ENCODE measurements around the gene SLC27A1. TPM values are rescaled to one million over a fixed set of nuclear protein-coding genes. Genes with fewer than 3 reads are reported as not detected.

SLC27A1 gene
- total RNA-seq, 1 experiment from 2014 or later: 3.7 TPM

DNA sequence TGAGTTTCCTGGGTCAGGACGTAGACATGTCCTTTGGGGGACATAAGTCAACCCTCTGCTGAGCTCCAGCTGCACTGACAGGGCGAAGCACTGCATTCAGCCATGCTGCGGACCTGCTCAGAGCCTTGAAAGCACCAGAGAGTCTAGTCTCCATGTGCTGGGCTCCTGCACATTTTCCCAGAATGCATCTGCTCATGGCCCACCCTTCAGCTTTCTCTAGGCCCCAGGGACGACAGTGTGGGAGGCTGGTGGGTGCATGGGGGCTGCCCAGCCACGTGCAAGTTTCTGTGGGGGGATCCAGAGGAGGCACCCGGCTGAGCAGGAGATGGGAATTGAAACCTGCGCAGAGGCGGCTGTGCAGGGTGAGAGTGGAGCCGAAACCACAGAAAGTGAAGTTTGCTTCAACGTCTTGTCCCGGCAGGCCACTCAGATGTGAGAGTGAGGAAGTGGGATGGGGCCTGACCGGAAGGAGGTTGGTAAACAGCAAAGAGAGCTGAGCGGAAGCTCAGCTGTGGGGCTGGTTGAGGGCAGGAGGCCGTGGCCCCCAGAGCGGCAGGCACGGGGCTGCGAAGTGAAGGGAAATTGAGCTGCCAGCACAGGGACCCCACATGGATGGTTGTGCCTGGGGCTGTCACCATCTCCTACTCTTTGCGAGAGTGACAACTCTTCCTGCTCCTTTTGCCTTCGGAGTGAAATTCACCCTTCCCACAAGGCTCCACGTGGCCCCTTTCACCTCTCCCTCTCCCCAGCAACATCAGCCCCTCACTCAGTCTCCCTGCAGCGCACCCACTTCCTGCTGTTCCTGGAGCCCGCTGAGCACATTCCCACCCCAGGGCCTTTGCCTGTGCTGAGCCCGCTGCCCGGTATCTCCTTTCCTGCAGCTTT lies 52.9 kb downstream of the SLC27A1 start:
- no peak for DNase-seq

DNA sequence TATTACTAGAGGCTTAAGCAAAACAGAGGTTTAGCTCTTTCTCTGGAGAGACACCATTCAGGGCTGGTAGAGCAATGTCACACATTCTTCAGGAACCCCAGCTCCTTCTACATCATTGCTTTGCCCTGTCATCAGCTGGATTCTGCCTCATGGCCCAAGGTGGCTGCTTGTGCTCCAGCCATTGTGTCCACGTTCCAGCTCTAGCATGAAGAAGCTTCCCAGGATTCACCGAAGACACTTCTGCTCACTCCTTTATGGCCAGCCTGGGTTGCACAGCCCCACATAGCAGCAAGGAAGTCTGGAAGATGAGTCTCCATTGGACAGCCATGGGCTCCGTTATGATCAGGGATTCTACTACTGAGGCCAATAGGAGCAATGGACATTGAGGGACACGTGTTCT lies 54.3 kb downstream of the SLC27A1 start:
- H3K4me1 Mint-ChIP-seq (ENCODE audit: low read depth, unreplicated experiment): no peaks in the 10 kb centered on the region
- Histone ChIP-seq H3K4me3 (ENCODE audit: low read depth, low read length) (no peak overlapping the region), H3K27me3 (replicated peaks; ENCODE audit: control insufficient read depth, insufficient read depth, low read length) (no peaks in the 10 kb centered on the region), H3K4me1 (no peaks in the 10 kb centered on the region), H3K36me3 (ENCODE audit: control insufficient read depth, insufficient read depth, low read length) (no peaks in the 10 kb centered on the region), H3K9me3 (no peaks in the 10 kb centered on the region)
- H3K4me3 Mint-ChIP-seq (ENCODE audit: unreplicated experiment): no peak overlapping the region
- CTCF ChIA-PET: no interaction called here
- H3K9me3 Mint-ChIP-seq (ENCODE audit: unreplicated experiment): no peaks in the 10 kb centered on the region
- no peak for DNase-seq
- H3K27ac Mint-ChIP-seq (ENCODE audit: unreplicated experiment): no peak overlapping the region
- intact Hi-C loops (cut with micrococcal nuclease; ENCODE audit: unreplicated experiment): no loop called here
- TF ChIP-seq, protein P1, sequence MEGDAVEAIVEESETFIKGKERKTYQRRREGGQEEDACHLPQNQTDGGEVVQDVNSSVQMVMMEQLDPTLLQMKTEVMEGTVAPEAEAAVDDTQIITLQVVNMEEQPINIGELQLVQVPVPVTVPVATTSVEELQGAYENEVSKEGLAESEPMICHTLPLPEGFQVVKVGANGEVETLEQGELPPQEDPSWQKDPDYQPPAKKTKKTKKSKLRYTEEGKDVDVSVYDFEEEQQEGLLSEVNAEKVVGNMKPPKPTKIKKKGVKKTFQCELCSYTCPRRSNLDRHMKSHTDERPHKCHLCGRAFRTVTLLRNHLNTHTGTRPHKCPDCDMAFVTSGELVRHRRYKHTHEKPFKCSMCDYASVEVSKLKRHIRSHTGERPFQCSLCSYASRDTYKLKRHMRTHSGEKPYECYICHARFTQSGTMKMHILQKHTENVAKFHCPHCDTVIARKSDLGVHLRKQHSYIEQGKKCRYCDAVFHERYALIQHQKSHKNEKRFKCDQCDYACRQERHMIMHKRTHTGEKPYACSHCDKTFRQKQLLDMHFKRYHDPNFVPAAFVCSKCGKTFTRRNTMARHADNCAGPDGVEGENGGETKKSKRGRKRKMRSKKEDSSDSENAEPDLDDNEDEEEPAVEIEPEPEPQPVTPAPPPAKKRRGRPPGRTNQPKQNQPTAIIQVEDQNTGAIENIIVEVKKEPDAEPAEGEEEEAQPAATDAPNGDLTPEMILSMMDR (IDR thresholded peaks at IDR 0.05; ENCODE audit: insufficient read depth in 1 of 2, low read depth in 1 of 2, low read length in 1 of 2, severe bottlenecking in 1 of 2, unreplicated experiment in 1 of 2): no peak
- POLR2A ChIA-PET: no interaction called here
- H3K36me3 Mint-ChIP-seq (ENCODE audit: insufficient read depth, unreplicated experiment): peaks cover 14% of the 10 kb centered on the region
- H3K27me3 Mint-ChIP-seq (ENCODE audit: insufficient read depth, unreplicated experiment): no peaks in the 10 kb centered on the region
- BruUV-seq (replicated peaks): no TSS peak

More for the DNA sequence above, 52.9 kb downstream of the SLC27A1 start:
- Mint-ChIP-seq H3K4me3 (ENCODE audit: unreplicated experiment) (no peak overlapping the region), H3K36me3 (ENCODE audit: insufficient read depth, unreplicated experiment) (peaks cover 14% of the 10 kb centered on the region), H3K27ac (ENCODE audit: unreplicated experiment) (no peak overlapping the region), H3K9me3 (ENCODE audit: unreplicated experiment) (no peaks in the 10 kb centered on the region), H3K4me1 (ENCODE audit: low read depth, unreplicated experiment) (no peaks in the 10 kb centered on the region), H3K27me3 (ENCODE audit: insufficient read depth, unreplicated experiment) (no peaks in the 10 kb centered on the region)
- Histone ChIP-seq H3K9me3 (no peaks in the 10 kb centered on the region), H3K4me3 (ENCODE audit: low read depth, low read length) (no peak overlapping the region), H3K27me3 (replicated peaks; ENCODE audit: control insufficient read depth, insufficient read depth, low read length) (no peaks in the 10 kb centered on the region), H3K36me3 (ENCODE audit: control insufficient read depth, insufficient read depth, low read length) (no peaks in the 10 kb centered on the region), H3K4me1 (no peaks in the 10 kb centered on the region)
- ChIA-PET CTCF (no interaction called here), POLR2A (no interaction called here)
- BruUV-seq (replicated peaks): no TSS peak
- intact Hi-C loops (cut with micrococcal nuclease; ENCODE audit: unreplicated experiment): no loop called here
- TF ChIP-seq, protein P1 (IDR thresholded peaks at IDR 0.05; ENCODE audit: insufficient read depth in 1 of 2, low read depth in 1 of 2, low read length in 1 of 2, severe bottlenecking in 1 of 2, unreplicated experiment in 1 of 2): no peak

DNA sequence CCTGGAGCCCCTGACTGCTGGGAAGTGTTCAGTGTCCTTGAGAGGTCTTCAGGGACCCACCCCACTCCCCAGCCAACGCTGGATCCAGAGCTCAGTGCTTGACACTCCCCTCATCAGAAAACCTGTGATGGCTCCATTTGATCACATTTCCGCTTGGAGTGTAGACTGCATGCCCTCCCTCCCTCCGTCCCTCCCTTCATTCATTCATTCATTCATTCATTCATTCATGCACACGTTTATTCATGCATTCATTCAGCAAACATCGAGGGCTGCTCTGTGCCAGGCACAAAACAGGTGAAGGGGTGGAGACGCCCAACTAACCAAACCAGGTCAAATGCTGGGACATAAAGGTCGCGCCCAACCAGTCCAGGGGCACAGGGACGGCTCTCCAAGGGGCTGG lies 54.8 kb downstream of the SLC27A1 start:
- no peak overlapping the region for H3K4me3 Mint-ChIP-seq (ENCODE audit: unreplicated experiment)
- H3K9me3 Mint-ChIP-seq (ENCODE audit: unreplicated experiment): no peaks in the 10 kb centered on the region
- H3K4me1 Mint-ChIP-seq (ENCODE audit: low read depth, unreplicated experiment): no peaks in the 10 kb centered on the region
- H3K27ac Mint-ChIP-seq (ENCODE audit: unreplicated experiment): no peak overlapping the region
- TF ChIP-seq, protein P1 (IDR thresholded peaks at IDR 0.05; ENCODE audit: insufficient read depth in 1 of 2, low read depth in 1 of 2, low read length in 1 of 2, severe bottlenecking in 1 of 2, unreplicated experiment in 1 of 2): no peak
- no peaks in the 10 kb centered on the region for H3K36me3 ChIP-seq (ENCODE audit: control insufficient read depth, insufficient read depth, low read length)
- H3K36me3 Mint-ChIP-seq (ENCODE audit: insufficient read depth, unreplicated experiment): peaks cover 9% of the 10 kb centered on the region
- H3K4me3 ChIP-seq (ENCODE audit: low read depth, low read length): no peak overlapping the region
- POLR2A ChIA-PET: no interaction called here
- H3K27me3 ChIP-seq (replicated peaks; ENCODE audit: control insufficient read depth, insufficient read depth, low read length): no peaks in the 10 kb centered on the region
- no peak for DNase-seq
- no TSS peak for BruUV-seq (replicated peaks)
- H3K4me1 ChIP-seq: no peaks in the 10 kb centered on the region
- CTCF ChIA-PET: no interaction called here
- H3K9me3 ChIP-seq: no peaks in the 10 kb centered on the region
- intact Hi-C loops (cut with micrococcal nuclease; ENCODE audit: unreplicated experiment): no loop called here
- H3K27me3 Mint-ChIP-seq (ENCODE audit: insufficient read depth, unreplicated experiment): no peaks in the 10 kb centered on the region
